CD14-positive monocyte (primary cell): Measurements from ENCODE around the gene KEAP1. TPM values are rescaled to one million over a fixed set of nuclear protein-coding genes. Genes with fewer than 3 reads are reported as not detected.

ENCODE experiments used
- DNase-seq, 3 donors: peaks; one replicate each; pipeline ENCODE4 v3.0.0-alpha.2; 2011 to 2022
- H2AFZ ChIP-seq: 2 replicates; pipeline ENCODE4 v1.6.0; 2012; ENCODE audit warnings: mild to moderate bottlenecking, low read depth, low read length, inconsistent platforms; ENCODE audit not compliant: insufficient read depth, poor library complexity, severe bottlenecking
- H3K27ac ChIP-seq, 2 donors: 1 replicate in 1 of 2; 2 replicates in 1 of 2; pipeline ENCODE4 v1.5.1; 2012 to 2013; ENCODE audit warnings: low read length in 2 of 2, control low read depth in 1 of 2, inconsistent platforms in 1 of 2, low read depth in 1 of 2, mild to moderate bottlenecking in 1 of 2
- H3K27me3 ChIP-seq, 2 donors: one replicate each; pipeline versions ENCODE4 v1.6.0 to v1.6.1; 2011 to 2013; ENCODE audit warnings: low read length in 2 of 2; ENCODE audit not compliant: control insufficient read depth in 2 of 2, insufficient read depth in 2 of 2
- H3K36me3 ChIP-seq, 2 donors: replicated peaks in 1 of 2; 1 replicate in 1 of 2; 2 replicates in 1 of 2; pipeline versions ENCODE4 v1.5.1 to v1.6.1; 2012 to 2013; ENCODE audit warnings: low read length in 2 of 2, control low read depth in 1 of 2, inconsistent platforms in 1 of 2, mild to moderate bottlenecking in 1 of 2; ENCODE audit not compliant: insufficient read depth in 2 of 2, control insufficient read depth in 1 of 2
- H3K4me1 ChIP-seq, 2 donors: 1 replicate in 1 of 2; 2 replicates in 1 of 2; pipeline versions ENCODE4 v1.5.1 to v1.6.1; 2012 to 2013; ENCODE audit warnings: low read length in 2 of 2, control low read depth in 1 of 2, inconsistent platforms in 1 of 2, mild to moderate bottlenecking in 1 of 2, moderate library complexity in 1 of 2; ENCODE audit not compliant: insufficient read depth in 2 of 2, control insufficient read depth in 1 of 2
- H3K4me2 ChIP-seq: replicated peaks from 2 replicates; pipeline ENCODE3; 2012; ENCODE audit warnings: low read length, moderate library complexity, mild to moderate bottlenecking; ENCODE audit not compliant: poor library complexity, severe bottlenecking; ENCODE audit errors: extremely low read depth
- H3K4me3 ChIP-seq, 3 experiments: fragments of 200-600 bp in 1 of 3; sonication (generic) in 1 of 3; replicated peaks in 1 of 3; 1 replicate in 2 of 3; 2 replicates in 1 of 3; pipeline ENCODE4 v1.5.1; 2011 to 2013; ENCODE audit warnings: low read length in 3 of 3, mild to moderate bottlenecking in 3 of 3, control low read depth in 2 of 3, low read depth in 2 of 3, inconsistent platforms in 1 of 3, moderate library complexity in 1 of 3
- H3K79me2 ChIP-seq: 2 replicates; pipeline ENCODE4 v1.6.0; 2012; ENCODE audit warnings: mild to moderate bottlenecking, control low read depth, inconsistent platforms, low read length, moderate library complexity; ENCODE audit not compliant: insufficient read depth
- H3K9ac ChIP-seq: 2 replicates; pipeline ENCODE4 v1.6.0; 2017; ENCODE audit warnings: low read length, mild to moderate bottlenecking; ENCODE audit not compliant: insufficient read depth, poor library complexity, severe bottlenecking
- H3K9me3 ChIP-seq, 2 donors: replicated peaks in 1 of 2; 1 replicate in 1 of 2; 2 replicates in 1 of 2; pipeline versions ENCODE4 v1.5.1 to v1.6.1; 2012 to 2013; ENCODE audit warnings: low read length in 2 of 2, control low read depth in 1 of 2; ENCODE audit not compliant: control insufficient read depth in 1 of 2, insufficient read depth in 1 of 2
- H4K20me1 ChIP-seq: 2 replicates; pipeline ENCODE4 v1.6.0; 2012; ENCODE audit warnings: mild to moderate bottlenecking, low read length, control low read depth, moderate library complexity; ENCODE audit not compliant: insufficient read depth
- H3K27ac Mint-ChIP-seq, 7 donors: one replicate each; pipeline ENCODE4 v1.8.0; 2020; ENCODE audit warnings: mild to moderate bottlenecking in 7 of 7, mixed read lengths in 7 of 7, moderate library complexity in 6 of 7, inconsistent platforms in 2 of 7
- H3K27me3 Mint-ChIP-seq, 3 donors: one replicate each; pipeline ENCODE4 v1.8.0; 2021 to 2022; ENCODE audit warnings: low read depth in 3 of 3, mild to moderate bottlenecking in 3 of 3, mixed read lengths in 3 of 3, moderate library complexity in 3 of 3, inconsistent platforms in 1 of 3
- H3K36me3 Mint-ChIP-seq, 2 donors: one replicate each; pipeline ENCODE4 v1.8.0; 2020; ENCODE audit warnings: mixed read lengths in 2 of 2, inconsistent platforms in 1 of 2, mild to moderate bottlenecking in 1 of 2
- H3K4me1 Mint-ChIP-seq: one replicate; pipeline ENCODE4 v1.8.0; 2020; ENCODE audit warnings: mild to moderate bottlenecking, mixed read lengths
- H3K4me3 Mint-ChIP-seq, 2 donors: one replicate each; pipeline ENCODE4 v1.8.0; 2020; ENCODE audit warnings: mild to moderate bottlenecking in 2 of 2, mixed read lengths in 2 of 2, moderate library complexity in 1 of 2
- H3K9me3 Mint-ChIP-seq, 7 donors: one replicate each; pipeline ENCODE4 v1.8.0; 2020 to 2022; ENCODE audit warnings: mixed read lengths in 7 of 7, mild to moderate bottlenecking in 6 of 7, moderate library complexity in 6 of 7, inconsistent platforms in 2 of 7
- WGBS: methylation state at CpG from one replicate; pipeline ENCODE4 v1.1.5; 2013; ENCODE audit warnings: missing lambda C conversion rate; ENCODE audit not compliant: insufficient coverage; 5-methylcytosine and 5-hydroxymethylcytosine counted together
- intact Hi-C, 2 donors: fragments of 100-400 bp; cut with micrococcal nuclease; formaldehyde crosslinking; loops; one replicate each; pipeline versions ENCODE4 v1.15.0 to v1.15.1; 2023
- polyA plus RNA-seq, 3 donors: library from polyadenylated mRNA; depleted of rRNA in 1 of 3; unstranded in 2 of 3; stranded (reverse) in 1 of 3; fragments of 300-500 nt in 2 of 3; fragments of >200 nt in 1 of 3; fragmentation: Illumina TruSeq in 2 of 3; gene quantifications; 1 replicate in 2 of 3; 2 replicates in 1 of 3; pipeline ENCODE4 v1.2.3, GENCODE V29; 2012 to 2021
- TF ChIP-seq, protein P1 (sequence below): fragments of 200-600 bp; IDR thresholded peaks from one replicate; pipeline ENCODE4 v1.8.0; 2022; ENCODE audit warnings: antibody characterized with exemption, mild to moderate bottlenecking

Gene KEAP1
- polyA plus RNA-seq, 3 donors, result 26.0 to 32.6 (median 26.1) TPM

DNA sequence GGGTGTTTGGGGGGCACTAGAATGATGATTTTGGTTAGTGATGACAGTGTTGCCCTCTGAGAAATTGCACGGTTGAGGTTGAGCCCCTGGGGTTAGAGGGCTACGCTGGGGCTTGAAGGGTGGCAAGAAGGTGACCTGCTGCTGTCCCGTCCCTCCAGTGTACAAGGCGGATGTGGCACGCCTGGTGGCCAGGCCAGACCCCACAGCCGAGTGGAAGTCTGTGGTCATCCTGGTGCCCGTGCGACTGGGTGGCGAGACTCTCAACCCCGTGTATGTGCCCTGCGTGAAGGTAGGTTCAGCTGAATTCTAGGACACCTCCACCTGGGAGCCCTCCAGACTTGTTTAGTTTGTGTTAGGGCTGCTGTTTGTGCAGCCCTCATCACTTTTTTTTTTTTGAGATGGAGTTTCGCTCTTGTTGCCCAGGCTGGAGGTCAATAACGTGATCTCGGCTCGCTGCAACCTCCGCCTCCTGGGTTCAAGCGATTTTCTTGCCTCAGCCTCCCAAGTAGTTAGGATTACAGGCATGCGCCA, 45.7 kb upstream of the KEAP1 start:
- H3K4me3 Mint-ChIP-seq, result no peak overlapping the region
- WGBS, result 94% methylated on average over 17 of the region's 18 CpGs

DNA sequence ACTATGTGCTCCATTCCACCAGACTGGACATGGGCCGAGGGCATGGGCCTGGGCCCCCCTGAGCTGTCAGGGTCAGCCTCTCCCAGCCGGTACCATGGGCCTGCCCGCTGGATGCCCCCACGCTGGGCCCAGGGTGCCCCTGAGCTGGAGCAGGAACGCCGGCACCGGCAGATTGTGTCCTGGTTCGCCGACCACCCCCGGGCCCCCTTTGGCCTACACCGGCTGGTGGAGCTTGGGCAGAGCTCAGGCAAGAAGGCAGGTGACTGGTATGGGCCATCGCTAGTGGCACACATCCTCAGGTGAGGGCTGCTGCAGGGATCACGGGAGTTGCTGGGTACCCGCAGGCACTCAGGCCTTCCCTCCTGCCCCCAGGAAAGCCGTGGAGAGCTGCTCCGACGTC, 43.7 kb upstream of the KEAP1 start:
- no peak overlapping the region for H3K9ac ChIP-seq
- H3K27ac ChIP-seq, result no peak overlapping the region
- WGBS, result 97% methylated on average over 16 of the region's 17 CpGs

More for the DNA sequence above, 45.7 kb upstream of the KEAP1 start:
- Histone ChIP-seq H3K9ac (no peak overlapping the region), H3K9me3 (peaks cover 0 to 4% of the 10 kb centered on the region in 2 donors), H2AFZ (no peak overlapping the region), H3K27ac (no peak overlapping the region), H3K79me2 (peaks cover 29% of the 10 kb centered on the region), H3K27me3 (no peaks in the 10 kb centered on the region), H3K4me1 (peaks cover 13 to 18% of the 10 kb centered on the region in 2 donors), H3K4me3 (no peak overlapping the region), H4K20me1 (peaks cover 37% of the 10 kb centered on the region), H3K4me2 (no peak overlapping the region), H3K36me3 (peaks cover 52 to 69% of the 10 kb centered on the region in 2 donors)
- TF ChIP-seq, protein P1, sequence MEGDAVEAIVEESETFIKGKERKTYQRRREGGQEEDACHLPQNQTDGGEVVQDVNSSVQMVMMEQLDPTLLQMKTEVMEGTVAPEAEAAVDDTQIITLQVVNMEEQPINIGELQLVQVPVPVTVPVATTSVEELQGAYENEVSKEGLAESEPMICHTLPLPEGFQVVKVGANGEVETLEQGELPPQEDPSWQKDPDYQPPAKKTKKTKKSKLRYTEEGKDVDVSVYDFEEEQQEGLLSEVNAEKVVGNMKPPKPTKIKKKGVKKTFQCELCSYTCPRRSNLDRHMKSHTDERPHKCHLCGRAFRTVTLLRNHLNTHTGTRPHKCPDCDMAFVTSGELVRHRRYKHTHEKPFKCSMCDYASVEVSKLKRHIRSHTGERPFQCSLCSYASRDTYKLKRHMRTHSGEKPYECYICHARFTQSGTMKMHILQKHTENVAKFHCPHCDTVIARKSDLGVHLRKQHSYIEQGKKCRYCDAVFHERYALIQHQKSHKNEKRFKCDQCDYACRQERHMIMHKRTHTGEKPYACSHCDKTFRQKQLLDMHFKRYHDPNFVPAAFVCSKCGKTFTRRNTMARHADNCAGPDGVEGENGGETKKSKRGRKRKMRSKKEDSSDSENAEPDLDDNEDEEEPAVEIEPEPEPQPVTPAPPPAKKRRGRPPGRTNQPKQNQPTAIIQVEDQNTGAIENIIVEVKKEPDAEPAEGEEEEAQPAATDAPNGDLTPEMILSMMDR, result no peak
- Mint-ChIP-seq H3K9me3 (peaks cover 0 to 8% (median 1%) of the 10 kb centered on the region in 7 donors), H3K27ac (peak overlapping the region in 1 of 7 donors; percentile 58), H3K36me3 (peaks cover 50 to 68% of the 10 kb centered on the region in 2 donors), H3K27me3 (peaks cover 0 to 3% (median 0%) of the 10 kb centered on the region in 3 donors), H3K4me1 (peaks cover 19% of the 10 kb centered on the region)
- intact Hi-C loops, result no loop called here
- no peak for DNase-seq

More for the DNA sequence above, 43.7 kb upstream of the KEAP1 start:
- Histone ChIP-seq H3K4me3 (no peak overlapping the region), H3K4me2 (no peak overlapping the region), H3K27me3 (no peaks in the 10 kb centered on the region), H4K20me1 (peaks cover 17% of the 10 kb centered on the region), H3K4me1 (peaks cover 17 to 21% of the 10 kb centered on the region in 2 donors), H2AFZ (no peak overlapping the region), H3K9me3 (no peaks in the 10 kb centered on the region), H3K36me3 (peaks cover 33 to 49% of the 10 kb centered on the region in 2 donors), H3K79me2 (peaks cover 30% of the 10 kb centered on the region)
- Mint-ChIP-seq H3K27ac (no peak overlapping the region), H3K27me3 (peaks cover 0 to 3% (median 0%) of the 10 kb centered on the region in 3 donors), H3K4me3 (no peak overlapping the region), H3K9me3 (peaks cover 0 to 3% (median 0%) of the 10 kb centered on the region in 7 donors), H3K36me3 (peaks cover 34 to 48% of the 10 kb centered on the region in 2 donors), H3K4me1 (peaks cover 18% of the 10 kb centered on the region)
- intact Hi-C loops, result no loop called here
- no peak for DNase-seq
- TF ChIP-seq, protein P1, result no peak
